Measurements from ENCODE around the gene MAP3K3.
"Not testable (repeated sequence)": the region's sequence is repeated elsewhere in the genome, so short reads cannot be mapped to it uniquely, and the experiment has no call there.

MAP3K3 gene

GRCh38 chr17:63703556-63704258, 81.5 kb downstream of the MAP3K3 start:
- FAIRE-seq (no peak), DNase-seq (ENCODE audit: insufficient read length, low spot score) (no peak)

DNA sequence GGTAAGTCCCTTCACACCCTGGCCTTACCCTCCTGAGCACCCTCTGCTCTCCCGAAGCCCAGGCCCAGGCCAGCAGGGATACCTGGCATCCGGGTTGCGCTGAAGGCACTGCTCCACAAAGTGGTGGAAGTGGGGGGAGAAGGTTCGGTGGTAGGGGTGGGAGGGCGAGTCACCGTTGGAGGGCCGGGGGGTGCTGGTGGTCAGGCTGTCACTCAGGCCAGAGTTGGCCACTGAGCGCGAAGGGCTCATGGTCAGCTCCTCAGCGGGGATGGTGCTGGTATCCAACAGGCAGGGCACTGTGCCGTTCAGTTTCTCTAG, 82.0 kb downstream of the MAP3K3 start:
- DNase-seq (ENCODE audit: insufficient read length, low spot score) (no peak), FAIRE-seq (no peak)

- FAIRE-seq = peak; percentile 16
Measured at GRCh38 chr17:63704836-63705235, 82.6 kb downstream of the MAP3K3 start.

DNA sequence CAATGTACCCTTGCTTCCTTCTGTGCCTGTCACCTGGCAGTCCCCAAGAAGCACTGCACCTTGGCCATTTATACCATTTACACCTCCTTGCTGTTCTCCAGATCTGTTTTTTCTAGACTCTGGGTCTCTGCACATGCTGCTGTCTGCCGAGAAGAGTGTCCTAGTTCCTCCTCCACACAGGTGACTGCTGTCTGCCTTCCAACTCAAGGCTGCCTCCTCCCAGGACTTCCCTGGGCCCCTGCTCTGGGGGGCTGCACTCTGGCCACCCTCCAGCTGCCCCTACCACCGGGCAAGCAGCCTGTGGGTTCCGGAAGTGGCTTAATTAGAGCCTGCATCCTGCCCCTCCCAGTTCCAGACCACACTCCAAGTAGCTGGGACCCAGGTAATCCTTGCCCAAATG, 83.4 kb downstream of the MAP3K3 start:
- FAIRE-seq (no peak), DNase-seq (ENCODE audit: insufficient read length, low spot score) (no peak)

More at GRCh38 chr17:63704836-63705235, 82.6 kb downstream of the MAP3K3 start:
- no peak for DNase-seq (ENCODE audit: insufficient read length, low spot score)

DNA sequence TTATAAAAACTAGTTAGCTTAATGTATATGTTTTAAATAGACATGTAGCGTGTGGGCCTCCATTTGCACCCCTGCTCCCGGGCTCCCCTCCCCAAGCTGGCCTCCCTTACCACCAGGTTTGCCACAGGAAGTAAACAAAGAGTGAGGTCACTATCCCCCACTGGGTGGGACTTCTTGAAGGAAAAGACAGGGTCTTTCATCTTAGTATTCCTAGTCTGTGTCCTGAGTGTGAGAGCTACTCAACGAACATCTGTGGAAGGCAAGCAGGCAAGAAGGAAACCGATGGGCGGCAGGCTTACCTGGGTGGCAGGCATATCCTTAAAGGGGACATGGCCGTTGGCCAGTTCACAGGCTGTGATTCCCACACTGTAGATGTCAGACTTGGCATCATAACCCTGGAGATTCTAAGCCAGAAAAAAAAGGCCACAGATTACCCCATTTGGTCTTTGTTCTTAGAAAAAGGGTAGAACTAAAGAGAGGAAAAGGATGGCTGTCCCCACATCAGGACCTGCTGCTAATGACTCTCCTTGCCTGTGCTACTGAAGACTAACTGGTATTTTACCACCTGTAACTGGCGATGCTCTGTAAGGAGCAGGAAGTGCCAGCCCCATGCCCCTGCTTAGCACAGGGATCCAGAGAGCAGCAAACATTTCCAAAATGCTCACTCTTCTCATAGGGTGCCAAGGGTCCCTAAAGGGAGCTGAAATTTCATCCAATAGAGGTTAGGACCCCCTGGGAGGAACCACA, 84.3 kb downstream of the MAP3K3 start:
- FAIRE-seq (peak; percentile 63), DNase-seq (ENCODE audit: insufficient read length, low spot score) (no peak)

DNA sequence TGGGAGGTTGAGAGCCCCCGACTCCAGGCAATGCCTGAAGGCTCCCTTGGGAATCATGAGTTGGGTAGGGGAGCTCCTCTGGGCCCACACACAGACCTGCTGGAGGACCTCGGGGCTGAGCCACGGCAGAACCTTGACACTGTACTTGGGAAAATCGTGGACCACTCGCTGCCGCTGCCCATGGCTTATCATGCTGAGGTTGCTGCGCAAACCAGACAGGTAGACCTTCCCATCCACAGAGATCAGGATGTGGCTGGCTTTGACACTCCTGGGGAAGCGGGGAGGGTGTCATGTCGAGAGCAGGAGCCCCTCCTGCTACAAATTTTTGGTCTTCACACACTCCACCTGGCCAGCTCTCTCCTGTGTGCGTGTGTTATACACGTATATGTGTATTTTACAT, 84.9 kb downstream of the MAP3K3 start:
- DNase-seq (ENCODE audit: insufficient read length, low spot score) (no peak), FAIRE-seq (no peak)

- FAIRE-seq (no peak), DNase-seq (ENCODE audit: insufficient read length, low spot score) (no peak)
Measured at GRCh38 chr17:63709110-63709509, 86.9 kb downstream of the MAP3K3 start.

DNA sequence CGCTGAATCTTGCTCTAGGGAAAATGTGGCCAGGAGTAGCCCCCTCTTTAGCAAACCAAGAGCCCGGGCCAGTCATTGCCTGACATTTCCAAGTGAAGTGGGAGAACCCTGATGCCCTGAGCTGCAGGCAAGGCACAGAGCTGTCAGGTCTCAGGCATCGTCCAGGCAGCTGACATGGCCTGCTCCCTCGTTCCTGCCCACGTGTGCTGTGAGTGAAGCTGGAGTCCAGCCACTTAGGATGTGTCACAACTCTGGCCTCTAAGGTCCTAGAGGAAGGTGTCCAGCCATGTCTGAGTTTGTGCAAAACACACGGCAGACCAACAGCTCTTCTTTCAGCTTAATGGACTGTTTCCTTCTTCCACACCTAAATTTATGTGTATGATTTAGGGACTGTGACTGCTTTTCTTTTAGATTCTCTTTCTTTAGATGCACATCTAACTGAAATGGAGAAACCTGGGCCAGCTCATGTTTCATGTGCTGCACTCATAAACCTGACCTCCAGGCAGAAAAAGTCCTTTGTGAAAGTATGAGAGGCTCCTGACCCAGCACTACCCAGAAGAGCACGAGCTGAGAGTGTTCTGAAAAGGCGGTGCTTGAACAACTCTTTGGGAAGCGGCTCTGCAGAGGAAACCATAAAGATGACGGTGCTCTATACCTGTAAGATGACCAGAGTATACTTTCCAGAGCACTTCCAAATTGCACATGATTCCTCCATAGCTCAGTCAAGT, 92.5 kb downstream of the MAP3K3 start:
- DNase-seq (ENCODE audit: insufficient read length, low spot score) (no peak), FAIRE-seq (peak; percentile 4)

GRCh38 chr17:63716426-63716825, 94.2 kb downstream of the MAP3K3 start:
- DNase-seq (ENCODE audit: insufficient read length, low spot score) = no peak
- no peak for FAIRE-seq

- DNase-seq (ENCODE audit: insufficient read length, low spot score) (no peak), FAIRE-seq (no peak)
Measured at GRCh38 chr17:63718988-63719387, 96.8 kb downstream of the MAP3K3 start.

DNA sequence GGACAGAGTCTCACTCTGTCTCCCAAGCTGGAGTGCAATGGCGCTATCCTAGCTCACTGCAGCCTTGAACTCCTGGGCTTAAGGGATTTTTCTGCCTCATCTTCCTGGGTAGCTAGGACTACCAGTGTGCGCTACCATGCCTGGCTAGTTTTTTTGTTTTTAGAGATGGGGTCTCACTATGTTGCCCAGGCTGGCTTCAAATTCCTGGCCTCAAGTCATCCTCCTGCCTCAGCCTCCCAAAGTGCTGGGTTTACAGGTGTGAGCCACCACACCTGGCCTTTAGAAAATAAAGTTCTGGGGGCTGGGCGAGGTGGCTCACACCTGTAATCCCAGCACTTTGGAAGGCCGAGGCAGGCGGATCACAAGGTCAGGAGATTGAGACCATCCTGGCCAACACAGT, 98.0 kb downstream of the MAP3K3 start:
- not testable (repeated sequence) for DNase-seq (ENCODE audit: insufficient read length, low spot score); FAIRE-seq

DNA sequence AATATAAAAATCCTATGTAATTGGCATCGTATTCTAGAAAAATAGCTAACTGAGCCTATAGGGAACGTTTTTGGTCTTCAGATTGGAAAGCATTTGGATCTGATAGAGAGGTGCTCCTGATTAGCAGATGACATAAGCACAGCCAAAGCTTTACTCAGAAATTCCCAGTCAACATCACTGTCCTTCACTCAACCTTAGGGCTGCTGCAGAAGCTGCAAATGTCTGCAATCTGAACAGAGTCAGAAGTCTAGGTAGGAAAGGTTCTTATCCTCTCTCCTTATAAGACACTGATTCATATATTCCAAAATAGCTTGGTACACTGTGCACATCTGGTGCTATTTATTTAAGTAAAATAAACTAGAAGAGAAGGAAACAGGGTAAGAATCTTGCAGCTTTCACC, 100.2 kb downstream of the MAP3K3 start:
- DNase-seq (ENCODE audit: insufficient read length, low spot score) = no peak
- FAIRE-seq = no peak

- FAIRE-seq (no peak), DNase-seq (ENCODE audit: insufficient read length, low spot score) (no peak)
Measured at GRCh38 chr17:63735691-63736090, 113.5 kb downstream of the MAP3K3 start.

DNA sequence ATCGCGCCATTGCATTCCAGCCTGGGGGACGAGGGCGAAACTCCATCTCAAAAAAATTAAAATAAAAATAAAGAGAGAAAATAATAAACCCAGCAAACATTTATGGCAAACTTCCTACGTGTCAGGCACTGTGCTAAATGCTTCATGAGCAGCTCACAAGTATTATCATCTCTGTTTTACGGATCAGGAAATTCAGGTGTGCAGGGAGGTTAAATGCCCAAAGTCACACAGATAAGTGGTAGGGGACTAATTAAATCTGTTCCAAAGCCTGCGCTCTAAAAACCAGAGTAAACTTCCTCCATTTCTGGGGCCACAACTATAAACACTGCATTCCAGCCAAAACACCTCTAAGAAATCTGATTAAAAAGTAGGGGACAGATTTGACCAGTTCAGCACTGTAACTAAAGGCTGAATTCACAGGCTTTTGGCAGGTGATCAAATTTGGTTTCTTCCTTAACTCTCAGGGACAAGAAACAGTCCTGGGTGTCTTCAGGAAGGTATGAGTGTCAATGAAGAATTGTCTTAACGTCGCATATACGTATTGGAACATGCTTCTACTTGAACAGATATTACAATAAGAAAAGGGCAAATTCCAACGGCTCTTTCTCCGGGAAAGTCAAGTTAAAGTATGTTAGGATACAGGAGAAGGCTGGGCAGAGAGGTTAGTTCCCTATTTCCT, 118.4 kb downstream of the MAP3K3 start:
- DNase-seq (ENCODE audit: insufficient read length, low spot score) (peak; percentile 13), FAIRE-seq (no peak)

GRCh38 chr17:63741143-63741407, 118.9 kb downstream of the MAP3K3 start:
- no peak for FAIRE-seq
- DNase-seq (ENCODE audit: insufficient read length, low spot score) = no peak

GRCh38 chr17:63741408-63742173, 119.4 kb downstream of the MAP3K3 start, which contains the start of gene STRADA:
Gene STRADA (minus strand): TSS chr17:63741799. CDS start chr17:63728369, 13,430 bp downstream.
- FAIRE-seq (peak; percentile 98), DNase-seq (ENCODE audit: insufficient read length, low spot score) (peak; percentile 99)
